HepG2 (cell line): ENCODE data around the gene GMEB2. TPM values are rescaled to one million over a fixed set of nuclear protein-coding genes. Genes with fewer than 3 reads are reported as not detected.

ENCODE experiments used
- ASH2L ChIP-seq: fragments of 300-600, 200-600 bp; sonication (generic); IDR thresholded peaks from 2 replicates; pipeline ENCODE4 v1.7.0; 2017; ENCODE audit warnings: low read depth, mild to moderate bottlenecking, moderate library complexity, mixed read lengths, low read length; ENCODE audit not compliant: insufficient read length
- ATAD3A ChIP-seq: sonication (generic); formaldehyde crosslinking; IDR thresholded peaks from 2 replicates; pipeline ENCODE4 v1.4.0; 2020; ENCODE audit warnings: missing genetic modification reagents
- CBX5 ChIP-seq: sonication (generic); formaldehyde crosslinking; IDR thresholded peaks from 2 replicates; pipeline ENCODE4 v1.4.0; 2020; ENCODE audit warnings: missing genetic modification reagents, borderline replicate concordance
- GLI4 ChIP-seq: sonication (generic); formaldehyde crosslinking; IDR thresholded peaks from 2 replicates; pipeline ENCODE4 v1.5.1; 2020; ENCODE audit warnings: missing genetic modification reagents, mild to moderate bottlenecking, moderate library complexity, borderline replicate concordance
- HES4 ChIP-seq: sonication (generic); formaldehyde crosslinking; IDR thresholded peaks from 2 replicates; pipeline ENCODE4 v1.9.0; 2021; ENCODE audit warnings: mild to moderate bottlenecking, missing genetic modification reagents, borderline replicate concordance
- POLR2G ChIP-seq: fragments of 200-400 bp; formaldehyde crosslinking; IDR thresholded peaks from 2 replicates; pipeline ENCODE4 v1.6.1; 2018; ENCODE audit warnings: mild to moderate bottlenecking, low read depth, low read length, moderate library complexity
- PPARG ChIP-seq: conservative IDR thresholded peaks from 2 replicates; pipeline ENCODE4 v1.6.1; 2016; ENCODE audit warnings: missing biosample characterization, missing genetic modification reagents
- RELA ChIP-seq: sonication (generic); formaldehyde crosslinking; IDR thresholded peaks from 2 replicates; pipeline ENCODE4 v1.4.0; 2020; ENCODE audit warnings: missing genetic modification reagents
- SMAD1 ChIP-seq: sonication (generic); formaldehyde crosslinking; IDR thresholded peaks from 2 replicates; pipeline ENCODE4 v1.4.0; 2020; ENCODE audit warnings: missing genetic modification reagents, low read depth, mild to moderate bottlenecking, borderline replicate concordance
- SMAD9 ChIP-seq: sonication (generic); formaldehyde crosslinking; IDR thresholded peaks from 2 replicates; pipeline ENCODE4 v1.5.1; 2020; ENCODE audit warnings: mild to moderate bottlenecking, missing genetic modification reagents
- STAT5B ChIP-seq: sonication (generic); formaldehyde crosslinking; IDR thresholded peaks from 2 replicates; pipeline ENCODE4 v1.4.0; 2020; ENCODE audit warnings: missing genetic modification reagents
- U2AF2 ChIP-seq: fragments of 200-400 bp; formaldehyde crosslinking; IDR thresholded peaks from 2 replicates; pipeline ENCODE4 v1.6.1; 2017; ENCODE audit warnings: low read depth, mild to moderate bottlenecking, low read length
- ZFP37 ChIP-seq: sonication (generic); formaldehyde crosslinking; IDR thresholded peaks from 2 replicates; pipeline ENCODE4 v1.4.0; 2020; ENCODE audit warnings: missing genetic modification reagents, borderline replicate concordance
- ZNF431 ChIP-seq: sonication (generic); formaldehyde crosslinking; IDR thresholded peaks from 2 replicates; pipeline ENCODE4 v1.9.0; 2022; ENCODE audit warnings: missing genetic modification reagents, low read depth, mild to moderate bottlenecking, borderline replicate concordance
- ZNF484 ChIP-seq: sonication (generic); formaldehyde crosslinking; IDR thresholded peaks from 2 replicates; pipeline ENCODE4 v1.5.1; 2020; ENCODE audit warnings: mild to moderate bottlenecking, low read depth, missing genetic modification reagents, borderline replicate concordance
- ZNF557 ChIP-seq: sonication (generic); formaldehyde crosslinking; IDR thresholded peaks from 2 replicates; pipeline ENCODE4 v1.4.0; 2020; ENCODE audit warnings: missing genetic modification reagents
- ZNF724P ChIP-seq: sonication (generic); formaldehyde crosslinking; IDR thresholded peaks from 2 replicates; pipeline ENCODE4 v1.8.0; 2022; ENCODE audit warnings: missing genetic modification reagents, borderline replicate concordance
- ZNF777 ChIP-seq: sonication (generic); formaldehyde crosslinking; IDR thresholded peaks from 2 replicates; pipeline ENCODE4 v1.4.0; 2020; ENCODE audit warnings: missing genetic modification reagents
- polyA plus RNA-seq, 8 experiments: library from polyadenylated mRNA; depleted of rRNA in 3 of 8; stranded (reverse) in 7 of 8; unstranded in 1 of 8; fragments of >200 nt; fragmentation: Illumina TruSeq in 4 of 8; extraction: Trizol in 4 of 8; gene quantifications; 2 replicates each; pipeline versions ENCODE4 v1.2.1 to v1.2.3, GENCODE V29; 2011 to 2016; ENCODE audit warnings: low read depth in 4 of 8, missing spikeins in 1 of 8, mixed read lengths in 1 of 8; ENCODE audit not compliant: insufficient read depth in 1 of 8
- total RNA-seq, 5 experiments: library from RNA; depleted of rRNA; stranded (reverse); fragments of >200 nt; fragmentation: Illumina TruSeq; extraction: Trizol; gene quantifications; 2 replicates each; pipeline ENCODE4 v1.2.3, GENCODE V29; 2016; ENCODE audit warnings: low read depth in 1 of 5
- TF ChIP-seq, protein P1 (sequence below): sonication (generic); formaldehyde crosslinking; IDR thresholded peaks from 2 replicates; pipeline ENCODE4 v1.4.0; 2020; ENCODE audit warnings: mild to moderate bottlenecking, missing genetic modification reagents
- TF ChIP-seq, protein P2 (sequence below): sonication (generic); formaldehyde crosslinking; IDR thresholded peaks from 2 replicates; pipeline ENCODE4 v1.8.1; 2023; ENCODE audit warnings: missing genetic modification reagents, inconsistent platforms, borderline replicate concordance

Gene GMEB2
- total and polyA plus RNA-seq, 2 of the 13 experiments (the other 11 are each of a cell fraction or from before 2014, with no cell fraction given), result 10.6 to 12.4 TPM

DNA sequence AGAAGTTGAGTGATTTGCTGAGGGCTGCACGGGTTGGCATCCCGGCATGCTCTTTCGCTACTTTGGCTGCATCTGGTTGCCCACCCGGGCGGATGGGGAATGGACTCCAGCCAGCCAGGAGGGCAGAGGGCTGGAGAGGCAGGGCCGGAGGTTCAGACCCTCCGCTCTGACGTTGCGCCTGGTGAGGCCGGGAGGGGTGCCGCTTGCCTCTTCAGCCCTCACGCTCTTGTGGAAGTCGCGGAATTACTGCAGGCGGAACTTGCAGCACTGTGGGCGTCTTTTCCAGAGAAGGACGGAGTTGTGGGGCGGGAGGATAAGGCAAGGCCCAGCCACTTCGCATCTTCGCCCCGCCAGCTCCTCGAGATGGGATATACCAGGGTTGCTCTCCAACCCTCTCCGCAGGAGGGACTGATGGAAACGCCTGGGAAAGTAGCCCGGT lies 31.9 kb upstream of the GMEB2 start (continued):
- TF ChIP-seq, protein P1, sequence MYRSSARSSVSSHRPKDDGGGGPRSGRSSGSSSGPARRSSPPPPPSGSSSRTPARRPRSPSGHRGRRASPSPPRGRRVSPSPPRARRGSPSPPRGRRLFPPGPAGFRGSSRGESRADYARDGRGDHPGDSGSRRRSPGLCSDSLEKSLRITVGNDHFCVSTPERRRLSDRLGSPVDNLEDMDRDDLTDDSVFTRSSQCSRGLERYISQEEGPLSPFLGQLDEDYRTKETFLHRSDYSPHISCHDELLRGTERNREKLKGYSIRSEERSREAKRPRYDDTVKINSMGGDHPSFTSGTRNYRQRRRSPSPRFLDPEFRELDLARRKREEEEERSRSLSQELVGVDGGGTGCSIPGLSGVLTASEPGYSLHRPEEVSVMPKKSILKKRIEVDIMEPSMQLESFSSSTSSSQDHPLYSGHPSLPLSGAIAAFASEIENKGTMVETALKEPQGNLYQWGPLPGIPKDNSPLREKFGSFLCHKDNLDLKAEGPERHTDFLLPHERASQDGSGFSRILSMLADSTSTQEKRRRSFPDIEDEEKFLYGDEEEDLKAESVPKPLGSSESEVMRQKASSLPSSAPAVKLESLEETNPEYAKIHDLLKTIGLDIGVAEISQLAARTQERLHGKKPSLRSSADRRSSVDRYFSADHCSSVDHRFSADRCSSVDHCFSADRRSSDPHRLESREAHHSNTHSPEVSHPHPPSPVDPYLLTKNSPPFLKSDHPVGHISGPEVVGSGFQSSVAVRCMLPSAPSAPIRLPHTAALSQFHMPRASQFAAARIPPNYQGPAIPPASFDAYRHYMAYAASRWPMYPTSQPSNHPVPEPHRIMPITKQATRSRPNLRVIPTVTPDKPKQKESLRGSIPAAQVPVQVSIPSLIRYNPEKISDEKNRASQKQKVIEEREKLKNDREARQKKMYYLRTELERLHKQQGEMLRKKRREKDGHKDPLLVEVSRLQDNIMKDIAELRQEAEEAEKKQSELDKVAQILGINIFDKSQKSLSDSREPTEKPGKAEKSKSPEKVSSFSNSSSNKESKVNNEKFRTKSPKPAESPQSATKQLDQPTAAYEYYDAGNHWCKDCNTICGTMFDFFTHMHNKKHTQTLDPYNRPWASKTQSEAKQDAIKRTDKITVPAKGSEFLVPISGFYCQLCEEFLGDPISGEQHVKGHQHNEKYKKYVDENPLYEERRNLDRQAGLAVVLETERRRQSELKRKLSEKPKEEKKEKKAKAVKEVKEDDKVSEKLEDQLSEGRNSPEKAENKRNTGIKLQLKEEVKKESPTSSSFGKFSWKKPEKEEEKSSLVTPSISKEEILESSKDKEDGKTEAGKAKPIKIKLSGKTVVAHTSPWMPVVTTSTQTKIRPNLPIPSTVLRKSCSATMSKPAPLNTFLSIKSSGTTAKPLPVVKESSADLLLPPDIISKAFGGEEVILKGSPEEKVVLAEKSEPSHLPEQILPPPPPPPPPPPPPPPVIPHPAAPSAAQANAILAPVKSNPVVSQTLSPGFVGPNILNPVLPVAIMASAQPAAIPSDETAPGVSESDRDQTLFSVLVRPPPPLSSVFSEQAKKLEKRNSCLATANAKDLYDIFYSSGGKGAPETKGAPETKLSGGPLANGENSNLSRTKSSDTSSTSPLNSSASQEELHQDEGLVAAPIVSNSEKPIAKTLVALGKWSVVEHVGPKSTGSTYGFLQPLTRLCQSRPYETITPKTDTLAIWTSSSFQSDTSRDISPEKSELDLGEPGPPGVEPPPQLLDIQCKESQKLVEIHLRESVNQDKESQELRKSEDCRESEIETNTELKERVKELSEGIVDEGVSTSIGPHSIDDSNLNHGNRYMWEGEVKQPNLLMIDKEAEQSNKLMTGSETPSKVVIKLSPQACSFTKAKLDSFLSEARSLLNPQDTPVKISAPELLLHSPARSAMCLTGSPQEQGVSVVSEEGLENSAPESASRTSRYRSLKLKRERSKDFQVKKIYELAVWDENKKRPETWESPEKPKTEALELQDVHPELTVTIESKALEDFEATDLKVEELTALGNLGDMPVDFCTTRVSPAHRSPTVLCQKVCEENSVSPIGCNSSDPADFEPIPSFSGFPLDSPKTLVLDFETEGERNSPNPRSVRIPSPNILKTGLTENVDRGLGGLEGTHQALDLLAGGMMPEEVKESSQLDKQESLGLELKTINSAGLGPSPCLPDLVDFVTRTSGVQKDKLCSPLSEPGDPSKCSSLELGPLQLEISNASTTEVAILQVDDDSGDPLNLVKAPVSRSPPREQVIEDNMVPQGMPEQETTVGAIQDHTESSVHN (CRISPR knock-in tag), result no peak
- TF ChIP-seq CBX5 (no peak), STAT5B (CRISPR knock-in tag) (no peak), POLR2G (no peak), ZNF557 (no peak), ZNF431 (CRISPR knock-in tag) (no peak; the same call in 1 of the 2 replicates), ZNF724P (CRISPR knock-in tag) (peak; percentile 77; the same call in 1 of the 2 replicates), PPARG (CRISPR knock-in tag) (no peak), ZNF777 (no peak), ASH2L (no peak), ZFP37 (CRISPR knock-in tag) (no peak), ZNF484 (CRISPR knock-in tag) (no peak), ATAD3A (CRISPR knock-in tag) (no peak; the same call in 1 of the 2 replicates), U2AF2 (no peak), RELA (CRISPR knock-in tag) (no peak), HES4 (CRISPR knock-in tag) (peak; percentile 47; the same call in 1 of the 2 replicates), SMAD1 (CRISPR knock-in tag) (no peak), GLI4 (CRISPR knock-in tag) (no peak), SMAD9 (CRISPR knock-in tag) (no peak; the same call in 1 of the 2 replicates)
- TF ChIP-seq, protein P2, sequence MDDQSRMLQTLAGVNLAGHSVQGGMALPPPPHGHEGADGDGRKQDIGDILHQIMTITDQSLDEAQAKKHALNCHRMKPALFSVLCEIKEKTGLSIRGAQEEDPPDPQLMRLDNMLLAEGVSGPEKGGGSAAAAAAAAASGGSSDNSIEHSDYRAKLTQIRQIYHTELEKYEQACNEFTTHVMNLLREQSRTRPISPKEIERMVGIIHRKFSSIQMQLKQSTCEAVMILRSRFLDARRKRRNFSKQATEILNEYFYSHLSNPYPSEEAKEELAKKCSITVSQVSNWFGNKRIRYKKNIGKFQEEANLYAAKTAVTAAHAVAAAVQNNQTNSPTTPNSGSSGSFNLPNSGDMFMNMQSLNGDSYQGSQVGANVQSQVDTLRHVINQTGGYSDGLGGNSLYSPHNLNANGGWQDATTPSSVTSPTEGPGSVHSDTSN (CRISPR knock-in tag), result no peak
